H1 (cell line): ENCODE data around the gene IFT43. TPM values are rescaled to one million over a fixed set of nuclear protein-coding genes. Genes with fewer than 3 reads are reported as not detected.

Experiments used
- CTCF ChIA-PET: fragments of 300-600 bp; sonication (Branson Sonifier 250); formaldehyde crosslinking; loops from one replicate; lab custom pipeline; 2021; ENCODE audit not compliant: partially characterized antibody; lab: Charles Lee
- POLR2A ChIA-PET: fragments of 300-600 bp; sonication (Branson Sonifier 250); formaldehyde crosslinking; loops from one replicate; lab custom pipeline; 2021; ENCODE audit warnings: inconsistent platforms; ENCODE audit not compliant: partially characterized antibody; lab: Charles Lee
- DNase-seq, 2 experiments: peaks; one replicate each; pipeline versions ENCODE4 v3.0.0 to v3.0.0-alpha.2; 2010 to 2022; ENCODE audit warnings: low spot score in 2 of 2, low read depth in 1 of 2, mixed read lengths in 1 of 2
- FAIRE-seq: peaks from 2 replicates; lab custom pipeline; 2011; peaks lifted over from hg19 to GRCh38; lab: Jason Lieb, UNC
- H2AFZ ChIP-seq: 2 replicates; pipeline ENCODE4 v1.8.1; 2012; ENCODE audit warnings: low read length, inconsistent platforms
- H2AK5ac ChIP-seq: 2 replicates; pipeline ENCODE4 v1.6.1; 2013; ENCODE audit warnings: low read depth, low read length
- H2BK120ac ChIP-seq: replicated peaks from 2 replicates; pipeline ENCODE3; 2013; ENCODE audit warnings: low read depth, low read length, inconsistent platforms
- H2BK12ac ChIP-seq: 2 replicates; pipeline ENCODE4 v1.6.1; 2013; ENCODE audit warnings: low read depth, low read length
- H2BK15ac ChIP-seq: 2 replicates; pipeline ENCODE4 v1.6.1; 2013; ENCODE audit warnings: low read length
- H2BK20ac ChIP-seq: 2 replicates; pipeline ENCODE4 v1.6.1; 2013; ENCODE audit warnings: low read length
- H2BK5ac ChIP-seq: 2 replicates; pipeline ENCODE4 v1.6.1; 2013; ENCODE audit warnings: low read depth, low read length
- H3K14ac ChIP-seq: 2 replicates; pipeline ENCODE4 v1.6.1; 2013; ENCODE audit warnings: inconsistent platforms; ENCODE audit not compliant: insufficient read length
- H3K18ac ChIP-seq: 2 replicates; pipeline ENCODE4 v1.6.1; 2013; ENCODE audit warnings: low read length; ENCODE audit errors: extremely low read depth
- H3K23ac ChIP-seq: 2 replicates; pipeline ENCODE4 v1.6.1; 2013; ENCODE audit warnings: inconsistent platforms; ENCODE audit not compliant: insufficient read length
- H3K23me2 ChIP-seq: 2 replicates; pipeline ENCODE4 v1.6.1; 2013; ENCODE audit warnings: low read depth, low read length
- H3K27ac ChIP-seq: 2 replicates; pipeline ENCODE4 v1.6.1; 2011; ENCODE audit warnings: low read depth, low read length, inconsistent platforms
- H3K27me3 ChIP-seq, 4 experiments: replicated peaks in 1 of 4; 1 replicate in 1 of 4; 2 replicates in 3 of 4; pipeline versions ENCODE4 v1.6.1 to v1.8.1; 2011 to 2013; ENCODE audit warnings: low read length in 3 of 4, mild to moderate bottlenecking in 3 of 4, inconsistent platforms in 2 of 4, mixed read lengths in 2 of 4, moderate library complexity in 1 of 4; ENCODE audit not compliant: control insufficient read depth in 3 of 4, insufficient read depth in 3 of 4; ENCODE audit errors: extremely low read depth in 1 of 4
- H3K36me3 ChIP-seq, 4 experiments: 2 replicates each; pipeline versions ENCODE4 v1.6.1 to v1.8.1; 2011 to 2013; ENCODE audit warnings: mild to moderate bottlenecking in 4 of 4, low read length in 3 of 4, moderate library complexity in 2 of 4, control low read depth in 1 of 4, inconsistent platforms in 1 of 4; ENCODE audit not compliant: insufficient read depth in 4 of 4, control insufficient read depth in 2 of 4
- H3K4ac ChIP-seq: replicated peaks from 2 replicates; pipeline ENCODE3; 2013; ENCODE audit warnings: low read length, low read depth, mixed read lengths, inconsistent platforms; ENCODE audit not compliant: insufficient read length
- H3K4me1 ChIP-seq, 4 experiments: replicated peaks in 1 of 4; 1 replicate in 1 of 4; 2 replicates in 3 of 4; pipeline versions ENCODE4 v1.6.1 to v1.8.1; 2011 to 2013; ENCODE audit warnings: low read length in 3 of 4, inconsistent platforms in 2 of 4, mixed read lengths in 1 of 4; ENCODE audit not compliant: insufficient read depth in 4 of 4, control insufficient read depth in 3 of 4
- H3K4me2 ChIP-seq, 2 experiments: 2 replicates each; pipeline versions ENCODE4 v1.6.1 to v1.8.1; 2011 to 2013; ENCODE audit warnings: low read depth in 2 of 2, low read length in 2 of 2, control low read depth in 1 of 2, inconsistent platforms in 1 of 2, mild to moderate bottlenecking in 1 of 2; ENCODE audit not compliant: insufficient read depth in 1 of 2
- H3K4me3 ChIP-seq, 4 experiments: fragments of 200-600, 300-600 bp in 1 of 4; sonication (generic), shearing (Covaris generic), sonication (Bioruptor Twin) in 1 of 4; 2 replicates each; pipeline versions ENCODE4 v1.5.1 to v1.8.1; 2011 to 2016; ENCODE audit warnings: low read length in 4 of 4, low read depth in 3 of 4, control low read depth in 2 of 4, inconsistent platforms in 2 of 4, mild to moderate bottlenecking in 2 of 4, mixed read lengths in 1 of 4, moderate library complexity in 1 of 4; ENCODE audit not compliant: insufficient read depth in 2 of 4; ENCODE audit errors: extremely low read depth in 1 of 4
- H3K56ac ChIP-seq: replicated peaks from 2 replicates; pipeline ENCODE3; 2013; ENCODE audit warnings: low read depth, mild to moderate bottlenecking, mixed read lengths, low read length, inconsistent platforms; ENCODE audit not compliant: insufficient read length
- H3K79me1 ChIP-seq: 2 replicates; pipeline ENCODE4 v1.6.1; 2013; ENCODE audit warnings: low read depth, low read length, control low read depth
- H3K79me2 ChIP-seq, 2 experiments: 2 replicates each; pipeline versions ENCODE4 v1.6.1 to v1.8.1; 2012 to 2013; ENCODE audit warnings: low read length in 2 of 2, mild to moderate bottlenecking in 2 of 2, inconsistent platforms in 1 of 2; ENCODE audit not compliant: insufficient read depth in 2 of 2, control insufficient read depth in 1 of 2
- H3K9ac ChIP-seq, 4 experiments: replicated peaks in 1 of 4; 1 replicate in 1 of 4; 2 replicates in 3 of 4; pipeline versions ENCODE4 v1.6.1 to v1.8.1; 2011 to 2013; ENCODE audit warnings: low read depth in 3 of 4, low read length in 3 of 4, control low read depth in 2 of 4, mild to moderate bottlenecking in 2 of 4, moderate library complexity in 2 of 4, inconsistent platforms in 1 of 4; ENCODE audit errors: extremely low read depth in 1 of 4
- H3K9me3 ChIP-seq, 2 experiments: 2 replicates each; pipeline versions ENCODE4 v1.6.1 to v1.8.1; 2012 to 2013; ENCODE audit warnings: mild to moderate bottlenecking in 2 of 2, moderate library complexity in 2 of 2, control low read depth in 1 of 2, inconsistent platforms in 1 of 2, low read depth in 1 of 2, low read length in 1 of 2, mixed read lengths in 1 of 2; ENCODE audit not compliant: insufficient read depth in 2 of 2
- H4K20me1 ChIP-seq, 2 experiments: replicated peaks in 1 of 2; 2 replicates each; pipeline versions ENCODE3 to v1.8.1; 2011 to 2013; ENCODE audit warnings: inconsistent platforms in 2 of 2, low read length in 2 of 2, mild to moderate bottlenecking in 1 of 2; ENCODE audit not compliant: insufficient read depth in 2 of 2, control insufficient read depth in 1 of 2
- H4K5ac ChIP-seq: 2 replicates; pipeline ENCODE4 v1.6.1; 2013; ENCODE audit warnings: low read length, low read depth, mixed read lengths, inconsistent platforms; ENCODE audit not compliant: insufficient read length
- H4K8ac ChIP-seq: 2 replicates; pipeline ENCODE4 v1.8.0; 2013; ENCODE audit warnings: mild to moderate bottlenecking, moderate library complexity, low read length, inconsistent platforms; ENCODE audit not compliant: insufficient read depth; ENCODE audit errors: extremely low read depth
- H4K91ac ChIP-seq: replicated peaks from 2 replicates; pipeline ENCODE3; 2013; ENCODE audit warnings: low read length, mixed read lengths, inconsistent platforms; ENCODE audit not compliant: insufficient read length
- CTBP2 ChIP-seq: IDR thresholded peaks from 2 replicates; pipeline ENCODE4 v1.7.0; 2011; ENCODE audit warnings: borderline replicate concordance, mild to moderate bottlenecking, moderate library complexity, mixed read lengths, low read length; ENCODE audit not compliant: insufficient read depth, insufficient read length
- WGBS, 2 experiments: shearing (Covaris generic) in 1 of 2; methylation state at CpG; one replicate each; pipeline versions ENCODE4 v1.1.6 to v1.1.7; 2013 to 2015; ENCODE audit warnings: low lambda C conversion rate in 2 of 2, mixed read lengths in 2 of 2, inconsistent platforms in 1 of 2, low coverage in 1 of 2, missing lambda C conversion rate in 1 of 2; ENCODE audit not compliant: insufficient replicate concordance in 2 of 2, insufficient coverage in 1 of 2, insufficient read length in 1 of 2; ENCODE audit errors: extremely low coverage in 1 of 2, missing lambda C conversion rate in 1 of 2; 5-methylcytosine and 5-hydroxymethylcytosine counted together
- polyA plus RNA-seq, 7 experiments: library from polyadenylated mRNA; depleted of rRNA in 3 of 7; stranded (reverse) in 5 of 7; unstranded in 2 of 7; fragments of >200 nt in 5 of 7; fragments of 200-250 nt in 2 of 7; gene quantifications; 1 replicate in 5 of 7; 2 replicates in 1 of 7; 4 replicates in 1 of 7; pipeline versions ENCODE4 v1.2.1 to v1.2.3, GENCODE V29; 2011 to 2013; ENCODE audit warnings: missing spikeins in 2 of 7, mixed read lengths in 2 of 7
- total RNA-seq: library from RNA; stranded (reverse); fragmentation: NEBNext Ultra II Directional; extraction: Animal tissue kit (Norgen Biotek cat#: 25700); gene quantifications from 2 replicates; pipeline ENCODE4 v1.2.1, GENCODE V29; 2021

Gene IFT43
- total and polyA plus RNA-seq, 2 of the 8 experiments (the other 6 are each of a cell fraction or from before 2014, with no cell fraction given) = 17.0 to 20.8 TPM

GRCh38 chr14:76015191-76015590 lies 29.6 kb downstream of the IFT43 start:
- H4K20me1 ChIP-seq = no peaks in the 10 kb centered on the region
- no peak overlapping the region for H2BK20ac ChIP-seq
- H3K27ac ChIP-seq = no peak overlapping the region
- no peak overlapping the region for H3K4me3 ChIP-seq
- no peak overlapping the region for H2BK5ac ChIP-seq
- H4K91ac ChIP-seq = no peak overlapping the region
- H3K23me2 ChIP-seq = no peaks in the 10 kb centered on the region
- no peak overlapping the region for H3K4me2 ChIP-seq
- no peaks in the 10 kb centered on the region; a peak in 1 of 8 replicates for H3K36me3 ChIP-seq
- no peaks in the 10 kb centered on the region for H3K79me1 ChIP-seq
- H2BK15ac ChIP-seq = no peak overlapping the region
- H2AFZ ChIP-seq = no peak overlapping the region
- no peak overlapping the region for H3K14ac ChIP-seq
- H3K4ac ChIP-seq = no peak overlapping the region
- H3K23ac ChIP-seq = no peak overlapping the region
- no peak overlapping the region for H2AK5ac ChIP-seq
- H3K9ac ChIP-seq = no peak overlapping the region
- no peak overlapping the region for H3K18ac ChIP-seq
- H3K4me1 ChIP-seq = 0 out of 7 replicates have a peak, but pooled peaks cover 0 to 2% (median 0%) of the 10 kb centered on the region in 4 experiments
- DNase-seq (no peak), FAIRE-seq (no peak)
- no peak overlapping the region for H4K8ac ChIP-seq
- no peaks in the 10 kb centered on the region for H3K9me3 ChIP-seq
- POLR2A ChIA-PET = interaction anchor here (1.3 kb wide), 1 partner anchor 20 kb away, joined by 3 read pairs; no protein-coding TSS in a partner anchor
- WGBS, 2 experiments = 100% methylated on average over 1 of the region's 1 CpG; no CpG with 5 or more reads in 1 of the 2 experiments
- TF ChIP-seq CTBP2 = no peak
- H3K27me3 ChIP-seq = no peaks in the 10 kb centered on the region
- no peak overlapping the region for H3K56ac ChIP-seq
- no peak overlapping the region for H4K5ac ChIP-seq
- no peaks in the 10 kb centered on the region for H3K79me2 ChIP-seq
- H2BK12ac ChIP-seq = no peak overlapping the region
- H2BK120ac ChIP-seq = no peak overlapping the region
- CTCF ChIA-PET = interaction anchor here (1.3 to 1.6 kb wide), 3 partner anchors 36 to 306 kb away, joined by 3 to 5 read pairs (median 4); no protein-coding TSS in a partner anchor
